GM19463 (cell line): ENCODE results near the gene IL21R.
"Not testable (repeated sequence)": the region's sequence is repeated elsewhere in the genome, so short reads cannot be mapped to it uniquely, and the experiment has no call there.

Source experiments
- ATAC-seq: cut with Tn5 transposase; IDR thresholded peaks from one replicate; pipeline ENCODE4 v1.9.1; 2021; ENCODE audit warnings: mild to moderate bottlenecking, moderate library complexity; ENCODE audit not compliant: unreplicated experiment

Gene IL21R

DNA sequence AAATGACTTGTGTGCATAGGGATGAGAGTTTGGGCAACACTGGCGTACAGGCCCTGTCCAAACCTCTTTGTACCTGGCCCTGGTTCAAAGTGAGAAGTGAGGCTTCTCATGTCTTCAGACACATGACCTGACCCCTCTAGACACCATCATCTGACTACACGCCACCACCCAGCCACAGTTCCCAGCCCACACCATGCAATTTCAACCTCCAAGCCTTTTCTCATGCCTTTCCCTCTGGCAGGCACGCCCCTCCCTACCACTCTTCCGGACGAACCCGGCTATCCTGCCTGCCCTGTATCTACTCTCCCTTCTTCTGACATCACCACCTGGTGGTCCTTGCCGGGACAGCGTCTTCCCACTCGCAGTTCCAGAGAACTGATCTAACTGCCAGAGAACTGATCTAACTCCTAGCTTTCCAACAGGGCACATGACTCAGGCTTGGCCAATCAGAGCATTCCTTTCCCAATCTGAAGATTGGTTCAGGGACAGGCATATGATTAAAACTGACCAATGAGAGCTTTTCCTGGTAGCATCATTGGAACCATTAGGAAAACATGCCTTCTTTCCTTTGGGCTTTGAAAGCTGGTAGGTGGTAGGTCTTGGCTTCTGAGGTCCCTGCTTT lies 27.1 kb upstream of the IL21R start:
- ATAC-seq = peak; percentile 51

DNA sequence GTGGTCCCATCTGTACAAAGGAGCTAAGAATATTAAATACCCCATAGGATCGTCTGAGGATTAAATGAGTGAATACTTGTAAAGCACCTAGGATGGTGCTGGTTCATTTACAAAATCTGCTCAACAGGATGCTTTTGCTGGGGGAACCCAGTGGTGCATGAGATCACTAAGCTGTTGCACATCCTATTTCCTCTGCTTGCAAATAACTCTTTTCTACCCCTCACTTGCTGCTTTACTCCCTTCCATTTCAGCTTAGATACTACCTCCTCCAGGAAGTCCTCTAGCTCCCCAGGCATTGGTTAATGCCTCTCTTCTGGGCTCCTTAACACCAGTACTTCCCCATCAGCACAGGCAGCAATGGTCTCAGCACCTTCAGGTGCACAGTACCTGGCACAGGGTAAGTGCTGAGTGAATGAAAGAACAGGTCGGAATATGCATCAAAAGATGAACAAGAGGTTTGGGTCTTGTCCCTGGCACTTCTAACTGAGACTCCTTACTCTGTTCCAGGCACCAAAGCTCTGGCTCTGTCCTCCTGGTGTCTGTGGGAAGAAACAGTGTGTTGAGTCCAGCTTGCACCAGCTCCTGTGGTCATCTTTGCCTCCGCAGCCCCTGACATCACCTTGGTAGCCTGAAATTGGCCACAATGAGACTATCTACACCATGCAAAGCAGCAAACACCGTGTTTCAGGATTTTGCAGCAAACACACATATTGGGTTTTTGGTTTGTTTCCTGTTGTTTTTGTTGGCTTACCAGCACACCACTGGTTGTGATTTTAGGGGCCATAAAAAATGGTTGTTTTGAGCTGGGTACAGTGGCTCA lies 24.1 kb upstream of the IL21R start:
- no peak for ATAC-seq

DNA sequence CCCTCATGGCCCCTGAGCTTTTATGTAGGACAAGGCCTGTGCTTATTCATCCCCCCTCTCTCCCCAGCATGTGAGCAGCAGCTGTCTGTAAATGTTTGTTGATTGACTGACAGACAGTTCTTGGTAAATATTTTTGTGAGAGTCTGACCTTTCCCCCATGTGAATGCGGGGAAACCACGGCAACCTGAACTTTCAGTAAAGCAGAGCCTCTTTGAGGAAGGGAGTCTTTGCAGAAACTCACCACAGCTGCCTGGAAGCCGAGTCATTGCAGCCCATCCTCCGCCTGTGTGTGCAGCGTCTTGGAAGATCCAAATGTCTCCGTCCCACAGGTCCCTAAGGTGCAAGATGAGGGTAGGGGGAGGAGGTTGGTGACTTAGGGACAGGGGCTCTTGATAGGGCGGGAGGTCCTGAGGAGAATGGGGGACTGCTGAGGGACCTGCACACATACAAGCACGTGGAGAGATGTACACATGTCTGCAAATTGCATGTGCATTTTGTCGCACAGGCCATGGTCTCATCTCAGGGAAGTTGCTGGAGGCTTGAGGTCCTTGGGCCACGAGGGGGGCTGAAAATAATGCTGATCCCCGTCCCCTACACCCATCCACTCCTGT lies 23.0 kb upstream of the IL21R start:
- no peak for ATAC-seq

DNA sequence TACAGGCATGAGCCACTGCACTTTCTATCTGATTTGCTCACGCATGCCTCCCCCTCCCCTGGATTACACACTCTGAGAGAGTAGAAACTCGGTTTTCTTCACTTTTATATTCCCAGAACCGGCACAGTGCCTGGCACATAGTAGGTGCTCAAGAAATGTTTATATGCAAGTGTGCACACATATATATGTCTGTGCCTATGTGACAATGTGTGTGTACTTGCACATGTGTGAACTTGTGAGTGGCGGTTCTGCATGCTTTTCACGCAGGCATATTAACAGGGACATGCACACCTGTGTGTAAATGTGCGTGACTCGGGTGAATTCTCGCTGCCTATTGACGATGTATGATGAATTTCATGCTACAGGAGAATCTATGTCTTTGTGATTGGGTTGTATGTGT lies 22.1 kb upstream of the IL21R start:
- ATAC-seq = no peak

DNA sequence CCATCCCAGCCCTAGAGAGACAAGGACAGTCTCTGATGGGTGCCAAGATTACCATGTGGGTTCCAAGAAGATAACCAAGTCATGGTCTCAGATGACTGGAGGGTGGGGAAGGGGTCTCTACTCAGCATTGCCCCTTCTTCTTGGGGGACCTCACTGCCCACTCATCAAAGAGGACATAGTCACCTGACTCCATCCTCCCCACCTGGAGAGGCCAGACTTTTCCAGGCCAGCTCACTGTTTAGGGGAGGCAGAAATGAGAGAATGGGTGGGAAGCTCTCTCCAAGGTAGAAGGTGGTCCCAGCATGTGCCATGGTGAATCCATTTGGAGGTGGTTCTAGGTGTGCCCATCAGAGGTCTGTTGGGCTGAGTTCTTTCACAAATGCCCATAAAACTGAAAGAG lies 20.7 kb upstream of the IL21R start:
- no peak for ATAC-seq

DNA sequence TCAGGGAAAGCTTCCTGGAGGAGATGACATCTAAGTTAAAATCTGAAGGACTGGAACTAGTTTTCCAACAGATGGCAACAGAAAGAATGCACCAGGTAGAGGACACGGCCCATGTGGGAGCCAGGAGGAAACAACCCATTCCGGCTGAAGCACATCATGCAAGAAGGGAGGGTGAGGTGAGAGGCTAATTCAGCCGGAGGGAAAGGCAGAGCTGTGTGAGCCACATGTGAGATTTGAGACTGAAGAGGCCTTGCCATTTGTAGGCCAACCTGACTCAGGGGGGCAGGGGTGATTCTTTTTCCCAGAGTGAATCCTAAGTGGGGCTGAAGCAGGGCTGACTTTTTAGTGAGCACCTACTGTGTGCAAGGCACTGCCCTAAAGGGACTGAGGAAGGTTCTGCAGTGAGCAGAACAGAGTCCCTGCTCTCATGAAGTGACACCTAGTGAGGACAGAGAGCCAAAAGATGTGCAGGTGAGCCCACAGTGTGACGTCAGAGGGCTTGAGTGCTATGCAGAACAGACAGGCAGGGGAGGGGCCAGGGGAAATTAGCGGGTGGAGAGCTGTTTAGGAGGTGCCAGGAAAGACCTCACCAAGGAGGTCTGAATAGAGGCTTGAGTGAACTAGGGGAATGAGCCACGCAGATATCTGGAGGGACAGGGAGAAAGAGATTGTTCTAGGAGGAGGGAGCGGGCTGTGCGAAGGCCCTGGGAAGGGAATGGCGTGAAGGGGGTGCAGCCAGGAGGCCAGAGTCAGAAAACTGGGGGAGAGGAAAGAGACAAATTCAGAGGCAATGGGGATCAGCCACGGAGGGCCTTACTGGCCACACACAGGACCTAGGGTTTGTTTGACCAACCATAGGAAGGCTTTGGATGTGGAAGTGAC lies 19.8 kb upstream of the IL21R start:
- no peak for ATAC-seq

DNA sequence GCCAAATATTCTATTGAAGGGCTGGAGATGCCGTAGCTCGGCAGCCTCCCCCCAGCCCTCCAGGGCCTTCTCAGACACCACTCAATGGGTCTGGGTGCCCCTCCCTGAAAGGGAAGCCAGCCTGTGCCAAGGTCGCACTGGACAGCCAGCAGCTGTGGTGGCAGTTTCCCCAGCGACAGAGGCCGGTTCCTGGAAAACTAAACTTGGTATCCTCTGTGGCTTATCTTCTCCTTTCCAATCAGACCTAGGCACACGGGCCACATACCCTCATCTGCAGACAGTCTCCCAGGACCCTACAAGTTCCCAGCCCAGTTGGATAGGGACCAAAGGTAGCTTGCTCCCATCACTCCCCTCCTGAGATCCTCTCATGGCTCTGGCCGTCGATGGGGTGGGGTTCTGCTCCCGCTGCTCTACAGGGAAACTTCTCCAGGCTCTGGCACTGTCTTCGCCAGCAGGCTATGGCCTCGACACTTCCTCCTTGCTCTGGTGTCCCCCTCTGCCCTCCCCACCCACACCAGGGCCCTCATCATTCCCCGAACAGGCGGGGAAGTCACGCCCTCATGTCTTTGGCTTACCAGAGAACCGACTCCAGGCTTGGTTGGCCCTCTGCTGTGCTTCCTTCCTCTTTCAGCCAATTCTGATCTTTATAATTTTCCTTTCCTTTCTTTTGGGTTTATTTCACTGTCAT lies 18.3 kb upstream of the IL21R start:
- no peak for ATAC-seq

DNA sequence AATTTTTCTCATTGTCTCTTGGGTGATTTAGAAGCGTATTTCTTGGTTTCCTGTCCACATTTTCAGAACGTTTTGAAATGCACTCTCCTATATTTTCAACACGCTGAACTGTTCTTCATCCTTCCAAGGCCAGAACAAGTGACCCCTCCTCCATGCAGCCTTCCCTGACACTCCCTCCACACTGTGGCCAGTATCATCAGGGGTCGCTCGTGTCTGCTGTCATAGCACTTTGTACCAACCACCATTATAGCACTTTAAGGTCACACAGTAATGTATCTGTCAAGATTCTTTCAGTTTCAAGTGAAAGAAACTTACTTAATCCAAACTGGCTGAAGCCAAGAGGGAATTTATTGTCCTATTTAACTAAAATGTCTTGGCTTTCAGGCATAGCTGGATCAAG lies 17.5 kb upstream of the IL21R start:
- no peak for ATAC-seq

DNA sequence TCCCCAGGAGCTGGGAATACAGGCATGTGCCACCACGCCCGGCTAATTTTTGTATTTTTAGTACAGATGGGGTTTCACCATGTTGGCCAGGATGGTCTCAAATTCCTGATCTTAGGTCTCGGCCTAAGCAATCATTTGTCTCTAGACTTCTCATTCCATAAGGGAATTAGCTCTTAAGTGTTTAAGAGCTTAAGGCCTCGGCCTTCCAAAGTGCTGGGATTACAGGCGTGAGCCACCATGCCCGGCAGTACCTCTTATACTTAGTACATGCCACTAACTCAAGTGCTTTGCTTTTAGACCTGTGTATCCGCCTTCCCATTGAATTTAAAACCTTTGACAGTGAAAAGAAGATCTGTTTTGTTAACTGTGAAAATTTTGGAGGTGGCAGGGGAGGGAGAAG lies 16.6 kb upstream of the IL21R start:
- no peak for ATAC-seq

DNA sequence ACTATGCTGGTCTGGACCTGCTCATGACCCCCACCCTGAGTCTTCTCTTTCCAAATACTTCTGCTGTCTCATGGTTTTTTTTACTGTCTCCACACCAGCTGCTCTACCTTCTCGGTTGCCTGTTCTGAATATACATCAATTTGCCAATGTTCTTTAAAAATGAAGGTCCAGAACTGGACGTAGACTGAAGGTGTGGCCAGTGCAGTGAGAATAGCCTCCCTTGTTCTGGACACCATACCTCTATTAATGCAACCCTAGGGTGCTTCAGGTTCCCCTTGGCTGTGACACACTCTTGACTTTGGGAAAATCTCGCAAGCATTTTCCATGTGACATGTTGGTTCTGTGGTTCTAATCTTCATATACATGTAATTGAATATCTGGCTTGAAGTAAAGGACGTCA lies 15.3 kb upstream of the IL21R start:
- no peak for ATAC-seq

DNA sequence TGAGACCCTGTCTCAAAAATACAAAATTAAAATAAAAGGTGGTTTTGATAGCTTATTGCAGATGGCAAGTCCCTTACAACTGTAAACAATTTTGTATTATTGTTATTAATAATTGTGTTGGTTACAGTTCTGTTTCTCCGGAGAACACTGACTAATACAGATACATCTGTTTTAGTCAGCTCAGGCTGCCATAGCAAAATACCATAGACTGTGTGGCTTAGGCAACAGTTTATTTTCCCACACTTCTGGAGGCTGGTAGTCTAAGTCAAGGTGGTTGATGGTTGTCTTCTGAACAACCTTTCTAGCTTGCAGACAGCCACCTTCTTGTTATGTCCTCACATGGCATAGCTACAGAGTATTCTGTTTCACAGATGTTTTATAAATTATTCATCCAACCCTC lies 14.2 kb upstream of the IL21R start:
- ATAC-seq = peak; percentile 79

DNA sequence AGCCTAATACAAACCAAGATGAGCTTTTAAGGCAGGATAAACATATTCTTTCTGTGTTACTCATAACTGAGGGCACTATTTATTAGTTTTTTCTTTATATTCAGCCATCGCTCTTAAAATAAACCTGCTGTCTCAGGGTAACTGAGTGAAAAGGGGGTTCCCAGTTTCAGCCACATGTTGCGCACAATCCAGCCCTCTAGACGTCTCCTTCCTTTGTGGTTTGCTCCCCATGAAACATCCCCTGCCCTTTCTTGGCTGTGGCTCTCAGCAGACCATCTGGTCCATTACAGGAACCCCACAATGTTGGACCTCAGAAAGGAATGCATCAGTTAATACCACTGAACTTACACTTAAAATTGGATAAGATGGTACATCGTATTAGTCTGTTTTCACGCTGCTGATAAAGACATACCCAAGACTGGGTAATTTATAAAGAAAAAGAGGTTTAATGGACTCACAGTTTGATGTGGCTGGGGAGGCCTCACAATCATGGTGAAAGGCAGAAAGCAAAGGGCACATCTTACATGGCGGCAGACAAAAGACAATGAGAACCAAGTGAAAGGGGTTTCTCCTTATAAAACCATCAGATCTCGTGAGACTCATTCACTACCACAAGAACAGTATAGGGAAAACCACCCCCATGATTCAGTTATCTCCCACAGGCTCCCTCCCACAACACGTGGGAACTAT lies 12.6 kb upstream of the IL21R start:
- no peak for ATAC-seq

DNA sequence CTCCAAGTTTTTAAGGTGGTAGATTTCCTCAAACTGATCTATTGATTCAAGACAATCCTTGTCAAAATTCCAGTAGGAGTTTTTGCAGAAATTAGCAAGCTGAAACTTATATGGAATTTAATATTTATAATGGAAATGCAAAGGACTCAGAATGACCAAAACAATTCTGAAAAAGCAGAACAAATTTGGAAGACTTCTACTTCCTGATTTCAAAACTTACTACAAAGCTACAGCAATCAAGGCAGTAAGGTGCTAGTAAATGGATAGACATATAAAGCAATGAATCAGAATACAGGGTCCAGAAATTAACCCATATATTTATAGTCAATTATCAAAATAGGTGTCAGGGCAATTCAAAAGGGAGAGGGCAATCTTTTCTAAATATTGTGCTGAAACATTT lies 11.8 kb upstream of the IL21R start:
- no peak for ATAC-seq

DNA sequence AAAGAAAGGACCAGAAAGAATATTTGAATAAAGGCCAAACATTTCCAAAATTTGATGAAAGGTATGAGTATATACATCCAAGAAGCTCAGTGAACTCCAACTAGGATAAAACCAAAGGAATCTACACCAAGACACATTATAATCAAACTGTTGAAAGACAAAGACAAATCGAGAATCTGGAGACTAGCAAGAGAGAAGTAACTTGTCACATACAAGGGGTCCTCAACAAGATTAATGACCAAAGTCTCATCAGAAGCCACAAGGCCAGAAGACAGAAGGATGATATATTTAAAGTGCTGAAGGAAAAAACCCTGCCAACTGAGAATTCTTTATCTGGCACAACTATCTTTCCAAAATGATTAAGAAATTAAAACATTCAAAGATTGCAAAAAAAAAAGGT lies 9.3 kb upstream of the IL21R start:
- no peak for ATAC-seq

DNA sequence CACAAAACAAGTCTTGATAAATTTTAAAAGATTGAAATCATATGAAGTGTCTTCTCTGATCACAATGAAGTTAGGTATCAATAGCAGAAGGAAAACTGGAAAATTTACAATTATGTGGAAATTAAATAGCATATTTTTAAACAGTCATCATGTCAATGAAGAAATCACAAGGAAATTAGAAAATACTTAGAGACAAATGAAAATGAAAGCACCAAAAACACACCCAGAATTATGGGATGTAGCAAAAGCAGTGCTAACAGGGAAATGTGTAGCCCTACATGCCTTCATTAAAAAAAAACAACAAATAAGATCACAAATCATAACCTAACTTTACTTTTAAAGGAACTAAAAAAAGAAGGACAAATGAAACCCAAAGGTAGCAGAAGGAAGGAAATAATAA lies 7.5 kb upstream of the IL21R start:
- ATAC-seq = no peak

DNA sequence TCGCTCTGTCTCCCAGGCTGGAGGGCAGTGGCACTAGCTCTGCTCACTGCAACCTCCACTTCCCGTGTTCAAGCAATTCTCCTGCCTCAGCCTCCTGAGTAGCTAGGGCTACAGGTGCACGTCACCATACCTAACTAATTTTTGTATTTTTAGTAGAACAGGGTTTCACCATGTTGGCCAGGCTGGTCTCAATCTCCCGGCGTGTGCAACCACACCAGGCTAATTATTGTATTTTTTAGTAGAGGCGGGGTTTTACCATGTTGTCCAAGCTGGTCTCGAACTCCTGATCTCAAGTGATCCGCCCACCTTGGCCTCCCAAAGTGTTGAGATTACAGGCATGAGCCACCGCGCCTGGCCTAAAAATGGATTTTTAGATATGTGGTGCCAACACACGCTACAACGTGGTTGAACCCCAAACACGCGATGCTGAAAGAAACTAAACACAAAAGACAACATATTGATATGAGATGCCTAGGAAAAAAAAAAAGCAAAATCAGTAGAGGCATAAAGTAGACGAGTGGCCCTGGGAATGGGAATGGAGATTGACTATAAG lies 3.6 kb upstream of the IL21R start:
- not testable (repeated sequence) for ATAC-seq

DNA sequence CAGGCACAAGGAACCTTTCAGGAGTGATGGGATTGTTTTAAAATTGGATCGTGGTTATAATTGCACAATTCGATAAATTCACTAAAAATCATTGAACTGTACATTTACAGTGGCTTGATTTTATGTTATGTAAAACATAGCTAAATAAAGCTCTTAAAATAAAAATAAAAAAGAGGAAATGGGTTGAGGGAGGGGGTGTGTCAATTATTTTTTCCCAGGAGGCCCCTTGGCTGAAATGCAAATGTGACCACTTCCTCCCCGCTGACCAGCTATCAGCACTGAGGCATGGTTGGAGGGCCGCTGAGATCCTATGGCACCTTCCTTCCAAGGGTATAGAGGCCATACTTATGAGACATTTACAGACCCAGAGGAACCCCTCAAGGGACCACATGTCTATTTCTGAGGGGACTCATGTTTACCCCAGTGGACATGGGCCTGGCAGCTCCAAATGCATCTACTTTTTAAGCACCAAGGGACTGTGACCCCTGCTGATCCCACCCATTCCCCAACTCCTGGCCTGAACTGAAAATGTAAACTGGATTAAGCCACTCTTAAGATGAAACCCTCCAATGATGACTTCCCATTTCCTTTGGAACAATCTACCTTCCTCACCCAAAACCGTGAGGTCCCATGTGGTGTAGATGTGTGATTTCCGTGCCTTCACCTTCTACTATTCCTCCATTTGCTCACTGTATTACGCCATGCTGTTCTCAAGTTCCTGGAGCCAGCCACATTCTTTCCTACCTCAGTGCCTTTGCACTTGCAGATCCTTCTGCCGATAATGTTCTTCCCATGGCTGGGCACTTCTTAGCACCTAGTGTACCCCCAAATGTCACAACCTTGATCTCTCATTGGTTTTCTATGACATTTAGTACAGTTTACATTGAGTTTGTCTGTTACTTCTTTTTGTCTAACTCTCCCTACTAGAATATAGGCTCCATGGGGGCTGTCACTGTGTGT lies 2.8 kb upstream of the IL21R start:
- no peak for ATAC-seq

DNA sequence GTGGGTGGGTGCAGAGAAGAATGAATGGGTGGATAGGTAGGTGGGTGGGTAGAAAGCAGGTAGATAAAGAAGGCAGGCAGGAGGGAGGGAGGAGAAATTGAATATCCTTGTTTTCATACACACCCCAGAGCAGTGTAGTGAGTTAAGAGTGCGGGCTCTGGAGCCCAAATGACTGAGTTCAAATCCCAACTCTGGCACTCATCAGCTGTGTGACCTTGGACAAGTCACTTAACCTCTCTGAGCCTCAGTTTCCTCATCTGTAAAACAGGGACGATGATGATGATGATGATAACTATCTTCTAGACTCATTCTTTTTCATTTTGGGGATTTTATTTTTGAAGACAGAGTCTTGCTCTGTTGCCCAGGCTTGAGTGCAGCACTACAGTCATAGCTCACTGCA lies 2.0 kb upstream of the IL21R start:
- no peak for ATAC-seq
